Transverse colon (tissue), 4 donors: ENCODE data around the gene RHEX.

Experiments used
- CTCF ChIP-seq, 5 experiments: fragments of 200-600 bp in 3 of 5; fragments of 450-650 bp in 2 of 5; sonication (generic) in 3 of 5; IDR thresholded peaks; 1 replicate in 2 of 5; 2 replicates in 3 of 5; pipeline ENCODE4 v1.5.1; 2016 to 2017; ENCODE audit warnings: antibody characterized with exemption in 5 of 5, inconsistent platforms in 3 of 5, mild to moderate bottlenecking in 2 of 5, moderate library complexity in 1 of 5
- EP300 ChIP-seq: sonication (generic); formaldehyde crosslinking; IDR thresholded peaks from one replicate; pipeline ENCODE4 v1.6.1; 2017; ENCODE audit warnings: antibody characterized with exemption, low read depth
- POLR2A ChIP-seq: fragments of 450-650 bp; IDR thresholded peaks from one replicate; pipeline ENCODE4 v1.6.1; 2016; ENCODE audit warnings: antibody characterized with exemption, mild to moderate bottlenecking, moderate library complexity
- POLR2AphosphoS5 ChIP-seq, 3 donors: sonication (generic); formaldehyde crosslinking; IDR thresholded peaks; one replicate each; pipeline ENCODE4 v1.6.1; 2016; ENCODE audit warnings: antibody characterized with exemption in 3 of 3

DNA sequence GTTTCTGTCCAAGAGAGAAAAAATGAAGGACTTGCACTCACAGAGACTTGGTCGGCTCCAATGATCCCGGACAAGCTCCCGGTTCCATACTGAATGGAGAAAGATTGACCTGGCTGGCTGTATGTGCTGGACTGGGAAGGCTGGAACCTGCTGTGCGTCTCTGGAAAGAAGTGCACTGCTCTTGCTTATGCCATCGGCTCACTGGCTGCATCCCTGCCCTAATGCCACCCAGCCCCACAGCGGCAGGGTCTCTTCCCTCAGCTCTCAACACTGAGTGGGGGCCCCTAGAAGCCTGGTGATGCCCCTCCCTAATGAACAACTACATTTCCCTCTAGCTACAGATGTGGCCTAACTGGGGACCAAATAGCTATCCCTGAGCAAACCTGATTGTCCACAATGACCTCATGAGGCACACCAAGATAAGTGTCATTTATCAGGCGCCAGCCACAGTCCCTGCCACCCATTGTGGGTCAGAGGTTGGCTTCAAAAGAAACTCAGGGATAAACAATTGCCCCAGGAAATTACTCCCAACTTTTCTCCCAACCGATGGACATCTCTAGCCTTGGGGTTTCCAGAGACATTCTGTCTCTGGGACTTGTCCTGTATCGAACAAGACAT is 31.9 kb upstream of the RHEX start:
- TF ChIP-seq CTCF (IDR thresholded peaks at IDR 0.05) (no peak), POLR2AphosphoS5 (IDR thresholded peaks at IDR 0.05) (no peak), POLR2A (no peak), EP300 (no peak)
